ENCODE measurements around the gene LUC7L3. TPM values are rescaled to one million over a fixed set of nuclear protein-coding genes. Genes with fewer than 3 reads are reported as not detected.
"Not testable (repeated sequence)": the region's sequence is repeated elsewhere in the genome, so short reads cannot be mapped to it uniquely, and the experiment has no call there.

The LUC7L3 gene
- polyA plus RNA-seq, 2 donors: 46.6 to 80.7 TPM

- not testable (repeated sequence) for H3K27ac ChIP-seq (ENCODE audit: low read depth in 2 of 2, low read length in 1 of 2); H3K4me1 ChIP-seq (ENCODE audit: control insufficient read depth in 2 of 2, insufficient read depth in 2 of 2, low read length in 1 of 2); H3K4me3 ChIP-seq (ENCODE audit: low read depth in 1 of 2, low read length in 2 of 2); H3K9me3 ChIP-seq (ENCODE audit: control insufficient read depth in 2 of 2, insufficient read depth in 1 of 2, low read depth in 1 of 2, low read length in 1 of 2); H3K27me3 ChIP-seq (ENCODE audit: control insufficient read depth in 1 of 2, insufficient read depth in 2 of 2, low read length in 2 of 2); H3K36me3 ChIP-seq (ENCODE audit: control insufficient read depth in 2 of 2, insufficient read depth in 2 of 2, low read length in 1 of 2)
- WGBS, 2 donors: 91 to 92% methylated on average over 6 of the region's 6 CpGs
Measured at GRCh38 chr17:50724622-50725021, 5.2 kb downstream of the LUC7L3 start.

GRCh38 chr17:50725769-50726655, 6.6 kb downstream of the LUC7L3 start:
- 62 to 74% methylated on average over 12 of the region's 12 CpGs for WGBS, 2 donors
- Histone ChIP-seq H3K27ac (ENCODE audit: low read depth in 2 of 2, low read length in 1 of 2) (no peak overlapping the region), H3K27me3 (ENCODE audit: control insufficient read depth in 1 of 2, insufficient read depth in 2 of 2, low read length in 2 of 2) (no peaks in the 10 kb centered on the region), H3K9me3 (ENCODE audit: control insufficient read depth in 2 of 2, insufficient read depth in 1 of 2, low read depth in 1 of 2, low read length in 1 of 2) (no peaks in the 10 kb centered on the region), H3K4me3 (ENCODE audit: low read depth in 1 of 2, low read length in 2 of 2) (no peak overlapping the region), H3K4me1 (ENCODE audit: control insufficient read depth in 2 of 2, insufficient read depth in 2 of 2, low read length in 1 of 2) (peaks cover 2 to 9% of the 10 kb centered on the region in 2 donors), H3K36me3 (ENCODE audit: control insufficient read depth in 2 of 2, insufficient read depth in 2 of 2, low read length in 1 of 2) (no peaks in the 10 kb centered on the region)

- Histone ChIP-seq H3K4me3 (ENCODE audit: low read depth in 1 of 2, low read length in 2 of 2) (no peak overlapping the region), H3K36me3 (ENCODE audit: control insufficient read depth in 2 of 2, insufficient read depth in 2 of 2, low read length in 1 of 2) (no peaks in the 10 kb centered on the region), H3K4me1 (ENCODE audit: control insufficient read depth in 2 of 2, insufficient read depth in 2 of 2, low read length in 1 of 2) (peaks cover 2 to 11% of the 10 kb centered on the region in 2 donors), H3K27ac (ENCODE audit: low read depth in 2 of 2, low read length in 1 of 2) (no peak overlapping the region), H3K9me3 (ENCODE audit: control insufficient read depth in 2 of 2, insufficient read depth in 1 of 2, low read depth in 1 of 2, low read length in 1 of 2) (no peaks in the 10 kb centered on the region), H3K27me3 (ENCODE audit: control insufficient read depth in 1 of 2, insufficient read depth in 2 of 2, low read length in 2 of 2) (no peaks in the 10 kb centered on the region)
- 70% methylated on average over 2 of the region's 2 CpGs for WGBS, 2 donors
Measured at GRCh38 chr17:50728112-50728429, 8.7 kb downstream of the LUC7L3 start.

GRCh38 chr17:50728881-50729765, 9.7 kb downstream of the LUC7L3 start:
- H3K27me3 ChIP-seq (ENCODE audit: control insufficient read depth in 1 of 2, insufficient read depth in 2 of 2, low read length in 2 of 2): no peaks in the 10 kb centered on the region
- peaks cover 2 to 11% of the 10 kb centered on the region in 2 donors for H3K4me1 ChIP-seq (ENCODE audit: control insufficient read depth in 2 of 2, insufficient read depth in 2 of 2, low read length in 1 of 2)
- H3K9me3 ChIP-seq (ENCODE audit: control insufficient read depth in 2 of 2, insufficient read depth in 1 of 2, low read depth in 1 of 2, low read length in 1 of 2): no peaks in the 10 kb centered on the region
- no peaks in the 10 kb centered on the region for H3K36me3 ChIP-seq (ENCODE audit: control insufficient read depth in 2 of 2, insufficient read depth in 2 of 2, low read length in 1 of 2)
- no peak overlapping the region for H3K4me3 ChIP-seq (ENCODE audit: low read depth in 1 of 2, low read length in 2 of 2)
- no peak overlapping the region for H3K27ac ChIP-seq (ENCODE audit: low read depth in 2 of 2, low read length in 1 of 2)
- 55 to 57% methylated on average over 5 of the region's 5 CpGs for WGBS, 2 donors

- Histone ChIP-seq H3K4me3 (ENCODE audit: low read depth in 1 of 2, low read length in 2 of 2) (no peak overlapping the region), H3K27ac (ENCODE audit: low read depth in 2 of 2, low read length in 1 of 2) (no peak overlapping the region), H3K9me3 (ENCODE audit: control insufficient read depth in 2 of 2, insufficient read depth in 1 of 2, low read depth in 1 of 2, low read length in 1 of 2) (no peaks in the 10 kb centered on the region), H3K27me3 (ENCODE audit: control insufficient read depth in 1 of 2, insufficient read depth in 2 of 2, low read length in 2 of 2) (no peaks in the 10 kb centered on the region), H3K4me1 (ENCODE audit: control insufficient read depth in 2 of 2, insufficient read depth in 2 of 2, low read length in 1 of 2) (peaks cover 2 to 8% of the 10 kb centered on the region in 2 donors), H3K36me3 (ENCODE audit: control insufficient read depth in 2 of 2, insufficient read depth in 2 of 2, low read length in 1 of 2) (no peaks in the 10 kb centered on the region)
- WGBS, 2 donors: 53 to 54% methylated on average over 7 of the region's 7 CpGs
Measured at GRCh38 chr17:50731575-50732460, 12.4 kb downstream of the LUC7L3 start.

GRCh38 chr17:50735287-50735686, 15.9 kb downstream of the LUC7L3 start:
- peaks cover 0 to 2% of the 10 kb centered on the region in 2 donors for H3K4me1 ChIP-seq (ENCODE audit: control insufficient read depth in 2 of 2, insufficient read depth in 2 of 2, low read length in 1 of 2)
- WGBS, 2 donors: 74 to 81% methylated on average over 3 of the region's 3 CpGs

GRCh38 chr17:50737118-50737698, 17.8 kb downstream of the LUC7L3 start:
- 91% methylated on average over 2 of the region's 2 CpGs for WGBS, 2 donors
- Histone ChIP-seq H3K27ac (ENCODE audit: low read depth in 2 of 2, low read length in 1 of 2) (no peak overlapping the region), H3K9me3 (ENCODE audit: control insufficient read depth in 2 of 2, insufficient read depth in 1 of 2, low read depth in 1 of 2, low read length in 1 of 2) (no peaks in the 10 kb centered on the region), H3K4me1 (ENCODE audit: control insufficient read depth in 2 of 2, insufficient read depth in 2 of 2, low read length in 1 of 2) (no peaks in the 10 kb centered on the region), H3K4me3 (ENCODE audit: low read depth in 1 of 2, low read length in 2 of 2) (no peak overlapping the region), H3K27me3 (ENCODE audit: control insufficient read depth in 1 of 2, insufficient read depth in 2 of 2, low read length in 2 of 2) (no peaks in the 10 kb centered on the region), H3K36me3 (ENCODE audit: control insufficient read depth in 2 of 2, insufficient read depth in 2 of 2, low read length in 1 of 2) (peaks cover 4 to 15% of the 10 kb centered on the region in 2 donors)

More at GRCh38 chr17:50735287-50735686, 15.9 kb downstream of the LUC7L3 start:
- H3K4me3 ChIP-seq (ENCODE audit: low read depth in 1 of 2, low read length in 2 of 2): no peak overlapping the region
- no peak overlapping the region for H3K27ac ChIP-seq (ENCODE audit: low read depth in 2 of 2, low read length in 1 of 2)
- no peaks in the 10 kb centered on the region for H3K9me3 ChIP-seq (ENCODE audit: control insufficient read depth in 2 of 2, insufficient read depth in 1 of 2, low read depth in 1 of 2, low read length in 1 of 2)
- peaks cover 0 to 9% of the 10 kb centered on the region in 2 donors for H3K36me3 ChIP-seq (ENCODE audit: control insufficient read depth in 2 of 2, insufficient read depth in 2 of 2, low read length in 1 of 2)
- no peaks in the 10 kb centered on the region for H3K27me3 ChIP-seq (ENCODE audit: control insufficient read depth in 1 of 2, insufficient read depth in 2 of 2, low read length in 2 of 2)

- Histone ChIP-seq H3K4me1 (ENCODE audit: control insufficient read depth in 2 of 2, insufficient read depth in 2 of 2, low read length in 1 of 2) (no peaks in the 10 kb centered on the region), H3K9me3 (ENCODE audit: control insufficient read depth in 2 of 2, insufficient read depth in 1 of 2, low read depth in 1 of 2, low read length in 1 of 2) (no peaks in the 10 kb centered on the region), H3K4me3 (ENCODE audit: low read depth in 1 of 2, low read length in 2 of 2) (no peak overlapping the region), H3K27ac (ENCODE audit: low read depth in 2 of 2, low read length in 1 of 2) (no peak overlapping the region), H3K27me3 (ENCODE audit: control insufficient read depth in 1 of 2, insufficient read depth in 2 of 2, low read length in 2 of 2) (no peaks in the 10 kb centered on the region), H3K36me3 (ENCODE audit: control insufficient read depth in 2 of 2, insufficient read depth in 2 of 2, low read length in 1 of 2) (peaks cover 7 to 20% of the 10 kb centered on the region in 2 donors)
- WGBS, 2 donors: 40 to 57% methylated on average over 2 of the region's 2 CpGs
Measured at GRCh38 chr17:50739098-50739497, 19.7 kb downstream of the LUC7L3 start.

- Histone ChIP-seq H3K9me3 (ENCODE audit: control insufficient read depth in 2 of 2, insufficient read depth in 1 of 2, low read depth in 1 of 2, low read length in 1 of 2) (no peaks in the 10 kb centered on the region), H3K36me3 (ENCODE audit: control insufficient read depth in 2 of 2, insufficient read depth in 2 of 2, low read length in 1 of 2) (peaks cover 7 to 20% of the 10 kb centered on the region in 2 donors), H3K4me3 (ENCODE audit: low read depth in 1 of 2, low read length in 2 of 2) (no peak overlapping the region), H3K27me3 (ENCODE audit: control insufficient read depth in 1 of 2, insufficient read depth in 2 of 2, low read length in 2 of 2) (no peaks in the 10 kb centered on the region), H3K27ac (ENCODE audit: low read depth in 2 of 2, low read length in 1 of 2) (no peak overlapping the region), H3K4me1 (ENCODE audit: control insufficient read depth in 2 of 2, insufficient read depth in 2 of 2, low read length in 1 of 2) (no peaks in the 10 kb centered on the region)
- 90 to 93% methylated on average over 12 of the region's 12 CpGs for WGBS, 2 donors
Measured at GRCh38 chr17:50745631-50746030, 26.2 kb downstream of the LUC7L3 start.
